PC-3 (cell line): ENCODE measurements around the gene DLG5.

ENCODE experiments used
- CTCF ChIP-seq: fragments of 300-600 bp; sonication (generic); conservative IDR thresholded peaks from 2 replicates; pipeline ENCODE4 v1.5.1; 2017; ENCODE audit warnings: antibody characterized with exemption, low read depth, mild to moderate bottlenecking, low read length
- EZH2 ChIP-seq: fragments of 300-600 bp; sonication (generic); IDR thresholded peaks from one replicate; pipeline ENCODE4 v1.6.1; 2017; ENCODE audit warnings: antibody characterized with exemption, mild to moderate bottlenecking, low read length; ENCODE audit not compliant: unreplicated experiment

DNA sequence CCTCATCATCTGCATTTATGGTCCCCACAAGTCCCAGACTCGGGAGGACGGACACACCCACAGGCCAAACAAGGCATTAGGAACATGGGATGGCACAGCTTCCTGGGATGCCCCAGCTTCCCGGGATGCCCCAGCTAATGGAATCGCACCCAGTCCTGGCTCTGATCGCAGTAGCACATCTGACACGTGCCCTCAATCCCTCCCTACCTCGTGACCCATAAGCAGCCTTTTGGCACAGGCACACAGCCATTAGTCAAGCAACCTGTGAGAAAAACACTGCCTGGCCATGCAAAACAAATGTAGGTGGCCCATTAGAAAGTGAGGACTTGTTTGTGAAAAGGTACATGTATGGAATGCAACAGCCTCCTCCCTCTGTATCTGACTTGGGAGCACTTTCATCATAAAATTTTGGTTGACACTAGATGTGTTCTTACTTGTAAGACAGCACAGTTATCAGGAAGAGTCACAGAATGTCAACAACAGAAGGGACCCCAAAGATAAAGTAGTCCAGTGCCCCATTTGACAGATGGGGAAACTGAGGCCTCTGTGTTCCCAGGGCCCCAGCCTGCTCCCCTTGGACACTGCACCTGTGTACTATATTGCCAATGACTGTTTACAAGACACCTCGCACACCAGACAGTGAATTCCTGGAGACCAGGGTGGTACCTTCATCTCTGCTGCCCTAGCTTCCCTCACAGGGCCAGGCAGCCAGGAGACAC is 34.4 kb downstream of the DLG5 start:
- no peak for TF ChIP-seq CTCF
- no peak for TF ChIP-seq EZH2
